GM19240 (cell line): ENCODE measurements around the gene CYP4F8.
A peak's percentile ranks its signal among the peaks of the same experiment; 100 is the strongest.
"Not testable (repeated sequence)": the region's sequence is repeated elsewhere in the genome, so short reads cannot be mapped to it uniquely, and the experiment has no call there.

Experiments used
- DNase-seq: peaks from one replicate; pipeline ENCODE4 v3.0.0; 2011; ENCODE audit warnings: low spot score; ENCODE audit not compliant: insufficient read length

CYP4F8 gene

GRCh38 chr19:15614507-15615379 lies at the start of gene CYP4F8:
Gene CYP4F8, plus strand, starts transcription at chr19:15615218. Its CDS starts 399 bp downstream, at chr19:15615617.
- DNase-seq: no peak

- no peak for DNase-seq
Observed at GRCh38 chr19:15570420-15570819, 44.6 kb upstream of the CYP4F8 start.

GRCh38 chr19:15575406-15575805 lies 39.6 kb upstream of the CYP4F8 start:
- DNase-seq: no peak

GRCh38 chr19:15576526-15577156 lies 38.4 kb upstream of the CYP4F8 start:
- DNase-seq: no peak

GRCh38 chr19:15577184-15577771 lies 37.7 kb upstream of the CYP4F8 start:
- no peak for DNase-seq

- no peak for DNase-seq
Observed at GRCh38 chr19:15583346-15583745, 31.7 kb upstream of the CYP4F8 start.

GRCh38 chr19:15584095-15584494 lies 30.9 kb upstream of the CYP4F8 start:
- no peak for DNase-seq

- peak; percentile 77 for DNase-seq
Observed at GRCh38 chr19:15584541-15585115, 30.4 kb upstream of the CYP4F8 start.

- no peak for DNase-seq
Observed at GRCh38 chr19:15587663-15588062, 27.4 kb upstream of the CYP4F8 start.

- no peak for DNase-seq
Observed at GRCh38 chr19:15588265-15588664, 26.8 kb upstream of the CYP4F8 start.

- DNase-seq: no peak
Observed at GRCh38 chr19:15589760-15590451, 25.1 kb upstream of the CYP4F8 start.

GRCh38 chr19:15591796-15592195 lies 23.2 kb upstream of the CYP4F8 start:
- no peak for DNase-seq

- not testable (repeated sequence) for DNase-seq
Observed at GRCh38 chr19:15592506-15592905, 22.5 kb upstream of the CYP4F8 start.

- DNase-seq: not testable (repeated sequence)
Observed at GRCh38 chr19:15593766-15594165, 21.3 kb upstream of the CYP4F8 start.

GRCh38 chr19:15595069-15595468 lies 19.9 kb upstream of the CYP4F8 start:
- DNase-seq: no peak

- DNase-seq: not testable (repeated sequence)
Observed at GRCh38 chr19:15607978-15608925, 6.8 kb upstream of the CYP4F8 start.

GRCh38 chr19:15609261-15609660 lies 5.8 kb upstream of the CYP4F8 start:
- no peak for DNase-seq

GRCh38 chr19:15612342-15612741 lies 2.7 kb upstream of the CYP4F8 start:
- DNase-seq: no peak

- no peak for DNase-seq
Observed at GRCh38 chr19:15613338-15613737, 1.7 kb upstream of the CYP4F8 start.

- no peak for DNase-seq
Observed at GRCh38 chr19:15615526-15615925, 508 bp downstream of the CYP4F8 start.
